AG10803 (cell line): ENCODE results near the gene MIB1.

Experiments
- DNase-seq: peaks from one replicate; pipeline ENCODE4 v3.0.0; 2010; ENCODE audit warnings: low read depth
- H3K4me3 ChIP-seq: 2 replicates; pipeline ENCODE4 v1.5.1; 2011; ENCODE audit warnings: mild to moderate bottlenecking, low read length, control low read depth
- TF ChIP-seq, protein P1 (sequence below): conservative IDR thresholded peaks from 2 replicates; pipeline ENCODE4 v1.5.1; 2011; ENCODE audit warnings: mild to moderate bottlenecking, low read length, control low read depth, inconsistent platforms

Gene MIB1

DNA sequence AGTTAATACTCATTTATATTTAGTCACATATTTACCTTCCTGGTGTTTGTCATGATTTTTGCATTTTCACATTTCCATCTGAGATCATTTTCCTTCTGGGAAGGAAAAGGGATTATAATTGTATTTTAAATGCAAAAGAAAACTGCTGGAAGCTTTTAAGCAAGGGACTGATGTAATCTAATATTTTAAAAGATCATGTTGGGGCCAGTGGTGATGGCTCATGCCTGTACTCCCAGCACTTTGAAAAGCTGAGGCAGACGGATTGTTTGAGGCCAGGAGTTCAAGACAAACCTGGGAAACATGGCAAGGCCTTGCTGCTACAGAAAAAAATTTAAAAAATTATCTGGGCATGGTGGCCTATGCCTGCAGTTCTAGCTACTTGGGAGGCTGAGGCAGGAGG, 149.0 kb downstream of the MIB1 start:
- H3K4me3 ChIP-seq = no peak overlapping the region
- no peak for DNase-seq
- TF ChIP-seq, protein P1, sequence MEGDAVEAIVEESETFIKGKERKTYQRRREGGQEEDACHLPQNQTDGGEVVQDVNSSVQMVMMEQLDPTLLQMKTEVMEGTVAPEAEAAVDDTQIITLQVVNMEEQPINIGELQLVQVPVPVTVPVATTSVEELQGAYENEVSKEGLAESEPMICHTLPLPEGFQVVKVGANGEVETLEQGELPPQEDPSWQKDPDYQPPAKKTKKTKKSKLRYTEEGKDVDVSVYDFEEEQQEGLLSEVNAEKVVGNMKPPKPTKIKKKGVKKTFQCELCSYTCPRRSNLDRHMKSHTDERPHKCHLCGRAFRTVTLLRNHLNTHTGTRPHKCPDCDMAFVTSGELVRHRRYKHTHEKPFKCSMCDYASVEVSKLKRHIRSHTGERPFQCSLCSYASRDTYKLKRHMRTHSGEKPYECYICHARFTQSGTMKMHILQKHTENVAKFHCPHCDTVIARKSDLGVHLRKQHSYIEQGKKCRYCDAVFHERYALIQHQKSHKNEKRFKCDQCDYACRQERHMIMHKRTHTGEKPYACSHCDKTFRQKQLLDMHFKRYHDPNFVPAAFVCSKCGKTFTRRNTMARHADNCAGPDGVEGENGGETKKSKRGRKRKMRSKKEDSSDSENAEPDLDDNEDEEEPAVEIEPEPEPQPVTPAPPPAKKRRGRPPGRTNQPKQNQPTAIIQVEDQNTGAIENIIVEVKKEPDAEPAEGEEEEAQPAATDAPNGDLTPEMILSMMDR = no peak

DNA sequence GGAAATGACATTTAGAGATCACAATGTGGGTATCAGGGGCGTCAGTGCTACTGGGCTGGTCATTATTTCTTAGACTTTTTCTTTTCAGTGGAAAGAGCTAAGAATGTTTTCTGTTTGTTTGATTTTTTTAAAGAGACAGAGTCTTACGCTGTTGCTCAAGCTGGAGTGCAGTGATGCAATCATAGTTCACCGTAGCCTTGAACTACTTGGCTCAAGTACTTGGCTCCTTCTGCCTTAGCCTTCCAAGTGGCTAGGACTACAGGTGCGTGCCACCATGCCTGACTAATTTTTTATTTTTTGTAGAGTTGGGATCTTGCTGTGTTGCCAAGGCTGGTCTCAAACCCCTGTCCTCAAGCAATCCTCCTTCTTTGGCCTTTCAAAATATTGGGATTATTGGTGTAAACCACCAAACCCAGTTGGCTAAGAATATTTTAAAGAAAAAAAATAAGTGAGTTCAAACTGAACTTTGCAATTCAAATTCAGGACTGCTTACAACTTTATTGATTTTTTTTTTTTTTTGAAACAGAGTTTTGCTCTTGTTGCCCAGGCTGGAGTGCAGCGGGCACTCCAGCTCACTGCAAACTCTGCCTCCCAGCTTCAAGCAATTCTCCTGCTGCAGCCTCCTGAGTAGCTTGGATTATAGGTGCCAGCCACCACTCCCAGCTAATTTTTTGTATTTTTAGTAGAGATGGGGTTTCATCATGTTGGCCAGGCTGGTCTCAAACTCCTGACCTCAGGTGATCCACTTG, 154.2 kb downstream of the MIB1 start:
- DNase-seq = peak; percentile 43
- no peak overlapping the region for H3K4me3 ChIP-seq
- TF ChIP-seq, protein P1 = no peak

DNA sequence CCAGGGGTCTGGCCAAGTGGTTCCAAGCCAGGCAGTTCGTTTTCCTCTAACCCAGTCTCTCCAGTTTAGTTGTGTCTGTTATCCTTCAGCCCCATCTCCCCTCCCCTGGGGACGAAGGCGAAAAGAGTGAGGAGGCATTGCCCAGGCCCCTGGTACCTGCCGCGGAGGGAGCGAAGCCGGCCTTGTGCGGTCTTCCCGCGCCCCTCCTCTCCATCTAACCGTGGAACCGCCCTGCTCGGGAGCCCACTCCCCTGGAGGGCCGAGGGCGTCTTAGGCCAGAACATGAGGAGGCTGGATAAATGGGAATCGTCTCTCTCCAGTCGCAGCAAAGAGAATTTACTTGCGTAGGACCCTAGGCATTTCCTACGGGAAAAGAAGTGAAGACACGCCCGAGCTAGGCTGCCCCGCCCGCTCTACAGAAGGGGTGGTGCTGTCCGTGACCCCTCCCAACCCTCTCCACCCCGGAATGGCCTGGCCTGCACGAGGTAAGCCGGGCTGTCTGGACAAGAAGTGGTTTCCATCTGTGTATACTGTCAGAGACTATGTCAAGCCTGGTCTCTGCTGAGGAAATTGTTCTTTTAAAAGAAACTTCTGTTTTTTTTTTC, 156.2 kb downstream of the MIB1 start:
- TF ChIP-seq, protein P1 = no peak
- DNase-seq = no peak
- no peak overlapping the region for H3K4me3 ChIP-seq

DNA sequence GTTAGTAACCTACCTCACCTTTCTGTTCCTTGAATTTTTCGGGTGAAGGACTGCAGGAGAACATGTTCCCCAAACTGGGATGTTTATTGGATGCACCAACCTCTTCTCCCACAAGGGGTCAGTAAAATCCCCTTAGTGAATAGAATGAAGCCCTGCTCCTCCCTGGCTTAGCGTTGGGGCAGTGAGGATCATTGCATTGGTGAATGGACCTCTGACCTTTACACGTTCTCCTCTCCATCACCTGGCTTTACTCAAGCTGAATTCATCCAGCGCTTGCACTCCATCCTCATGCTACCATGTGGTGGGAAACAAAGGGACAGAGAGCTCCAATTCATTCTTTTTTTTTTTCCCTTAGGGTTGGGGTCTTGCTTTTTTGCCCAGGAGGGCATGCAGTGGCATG, 157.2 kb downstream of the MIB1 start:
- H3K4me3 ChIP-seq = no peak overlapping the region
- TF ChIP-seq, protein P1 = peak; percentile 90
- peak; percentile 44 for DNase-seq

DNA sequence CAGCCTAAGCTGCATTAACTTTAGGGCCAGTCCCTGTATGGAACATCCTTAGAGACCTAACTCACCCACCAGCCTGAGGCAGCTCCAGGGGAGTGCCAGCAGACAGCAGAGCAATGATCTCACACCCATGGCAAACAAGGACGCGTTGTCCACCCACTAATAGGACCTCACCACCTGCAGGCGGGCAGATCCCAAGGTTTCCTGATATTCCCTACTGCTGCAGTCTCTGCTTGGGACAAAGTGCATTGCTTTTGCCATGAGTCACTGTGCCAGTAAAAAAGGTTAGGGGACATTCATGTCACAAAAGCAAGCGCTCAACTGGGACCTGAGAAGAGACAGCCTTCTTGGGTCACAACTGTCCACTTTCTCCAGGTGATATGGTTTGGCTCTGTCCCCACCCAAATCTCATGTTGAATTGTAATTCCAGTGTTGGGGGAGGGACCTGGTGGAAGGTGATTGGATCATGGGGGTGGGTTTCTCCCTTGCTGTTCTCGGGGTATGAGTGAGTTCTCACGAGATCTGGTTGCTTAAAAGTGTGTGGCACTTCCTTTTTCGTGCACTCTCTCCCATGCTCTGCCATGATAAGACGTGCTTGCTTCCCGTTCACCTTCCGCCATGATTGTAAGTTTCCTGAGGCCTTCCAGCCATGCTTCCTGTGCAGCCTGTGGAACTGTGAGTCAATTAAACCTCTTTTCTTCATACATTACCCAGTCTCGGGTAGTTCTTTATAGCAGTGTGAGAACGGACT, 160.2 kb downstream of the MIB1 start:
- no peak for DNase-seq
- no peak overlapping the region for H3K4me3 ChIP-seq
- TF ChIP-seq, protein P1 = no peak

DNA sequence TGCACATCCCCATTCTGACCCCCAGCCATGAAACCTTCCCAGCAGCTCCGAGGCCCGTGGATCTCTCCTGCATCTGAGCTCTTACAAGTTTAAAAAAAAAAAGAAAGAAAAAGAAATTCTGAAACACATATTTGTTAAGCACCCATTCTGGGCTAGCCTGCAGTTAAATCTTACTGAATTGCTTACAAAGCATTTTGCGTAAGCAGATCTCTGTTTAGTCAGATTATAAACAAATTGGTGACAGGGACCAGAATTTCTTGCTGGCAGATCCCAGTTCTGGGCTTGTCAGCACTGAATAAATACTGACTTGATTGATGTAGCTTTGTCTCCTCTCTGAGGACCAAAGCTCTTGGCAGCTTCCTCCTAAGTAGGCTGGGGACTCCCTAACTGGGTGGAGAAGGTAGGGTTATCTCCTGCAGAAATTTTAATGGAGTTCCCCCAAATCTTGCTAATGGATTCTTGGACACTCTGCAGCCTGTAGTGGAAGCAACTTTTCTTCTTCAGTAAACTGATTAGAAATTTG, 160.9 kb downstream of the MIB1 start:
- no peak overlapping the region for H3K4me3 ChIP-seq
- no peak for DNase-seq
- TF ChIP-seq, protein P1 = no peak
